ENCODE measurements around the gene PKHD1. TPM values are rescaled to one million over a fixed set of nuclear protein-coding genes. Genes with fewer than 3 reads are reported as not detected.

The PKHD1 gene
- total and polyA plus RNA-seq, 2 of the 8 experiments (the other 6 are each of a cell fraction or from before 2014, with no cell fraction given) = 0.06 to 0.09 TPM

DNA sequence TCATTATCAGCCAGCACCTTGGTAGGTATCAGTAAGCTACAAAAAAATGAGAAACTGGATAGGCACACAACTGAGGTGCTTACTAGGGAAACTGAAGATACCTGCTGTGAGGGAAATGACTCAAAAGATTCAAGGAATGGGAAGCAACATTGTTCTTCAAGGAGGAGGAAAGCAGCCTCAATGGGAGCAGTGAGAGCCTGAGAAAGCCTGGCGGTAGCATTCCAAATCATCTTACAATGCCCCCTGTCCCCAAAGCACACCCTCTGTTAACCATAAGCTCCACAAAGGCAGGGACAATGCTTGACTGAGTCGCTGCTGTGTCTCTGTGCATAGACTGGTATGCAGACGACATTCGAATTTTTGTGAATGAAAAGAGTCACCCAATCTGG lies 10.6 kb downstream of the PKHD1 start:
- peaks cover 2 to 17% (median 14%) of the 10 kb centered on the region in 4 experiments; a peak in 5 of 7 replicates for H3K4me1 ChIP-seq (replicated peaks in 1 of 4; ENCODE audit: control insufficient read depth in 3 of 4, insufficient read depth in 4 of 4, low read length in 3 of 4)
- no peak overlapping the region for H3K4ac ChIP-seq (replicated peaks; ENCODE audit: insufficient read length, low read depth, low read length)
- peaks cover 6% of the 10 kb centered on the region; the same call in 1 of the 2 replicates for H3K23me2 ChIP-seq (ENCODE audit: low read depth, low read length)
- H3K56ac ChIP-seq (replicated peaks; ENCODE audit: insufficient read length, low read depth, low read length) = no peak overlapping the region
- H3K4me2 ChIP-seq (ENCODE audit: insufficient read depth in 1 of 2, low read depth in 2 of 2, low read length in 2 of 2) = peak overlapping the region; percentile 60 to 76
- no peak overlapping the region for H4K91ac ChIP-seq (replicated peaks; ENCODE audit: insufficient read length, low read length)
- no peak overlapping the region for H2BK20ac ChIP-seq (ENCODE audit: low read length)
- H4K8ac ChIP-seq (ENCODE audit: extremely low read depth, insufficient read depth, low read length) = no peak overlapping the region
- peak overlapping the region; percentile 0 for H2BK120ac ChIP-seq (replicated peaks; ENCODE audit: low read depth, low read length)
- H3K4me3 ChIP-seq (ENCODE audit: extremely low read depth in 1 of 4, insufficient read depth in 2 of 4, low read depth in 3 of 4, low read length in 4 of 4) = peak overlapping the region in 2 of 4 experiments; percentile 27 to 32; a peak in 5 of 8 replicates
- CTCF ChIA-PET (ENCODE audit: partially characterized antibody) = interaction anchor here (1.3 to 4.0 kb wide), 2 partner anchors 13 to 29 kb away, joined by 4 to 17 read pairs; no protein-coding TSS in a partner anchor
- H4K5ac ChIP-seq (ENCODE audit: insufficient read length, low read depth, low read length) = peak overlapping the region; percentile 16
- FAIRE-seq (peak; percentile 91), DNase-seq (ENCODE audit: low read depth in 1 of 2, low spot score in 2 of 2) (peak in 1 of 2 experiments; percentile 57)
- H3K27ac ChIP-seq (ENCODE audit: low read depth, low read length) = 0 out of 2 replicates have a peak overlapping the region, but pooled peaks have one; percentile 34
- H2BK5ac ChIP-seq (ENCODE audit: low read depth, low read length) = peak overlapping the region; percentile 86; the same call in 1 of the 2 replicates
- no peaks in the 10 kb centered on the region for H3K79me2 ChIP-seq (ENCODE audit: control insufficient read depth in 1 of 2, insufficient read depth in 2 of 2, low read length in 2 of 2)
- no peaks in the 10 kb centered on the region for H3K79me1 ChIP-seq (ENCODE audit: low read depth, low read length)
- no peak overlapping the region for H2AFZ ChIP-seq (ENCODE audit: low read length)
- 5% methylated on average over 4 of the region's 4 CpGs; no CpG with 5 or more reads in 1 of the 2 experiments for WGBS, 2 experiments (ENCODE audit: extremely low coverage in 1 of 2, insufficient coverage in 1 of 2, insufficient read length in 1 of 2, insufficient replicate concordance in 2 of 2, low coverage in 1 of 2, low lambda C conversion rate in 2 of 2, missing lambda C conversion rate in 1 of 2)
- POLR2A ChIA-PET (ENCODE audit: partially characterized antibody) = interaction anchor here (1.4 kb wide), 1 partner anchor 80 kb away, joined by 4 read pairs; no protein-coding TSS in a partner anchor
- no peaks in the 10 kb centered on the region for H3K36me3 ChIP-seq (ENCODE audit: control insufficient read depth in 2 of 4, insufficient read depth in 4 of 4, low read length in 3 of 4)
- no peak overlapping the region for H3K14ac ChIP-seq (ENCODE audit: insufficient read length)
- no peak overlapping the region for H2BK15ac ChIP-seq (ENCODE audit: low read length)
- H2BK12ac ChIP-seq (ENCODE audit: low read depth, low read length) = peak overlapping the region; percentile 73; the same call in 1 of the 2 replicates
- H3K27me3 ChIP-seq (replicated peaks in 1 of 4; ENCODE audit: control insufficient read depth in 3 of 4, extremely low read depth in 1 of 4, insufficient read depth in 3 of 4, low read length in 3 of 4) = no peaks in the 10 kb centered on the region; a peak in 2 of 7 replicates
- no peak overlapping the region; a peak in 2 of 7 replicates for H3K9ac ChIP-seq (replicated peaks in 1 of 4; ENCODE audit: extremely low read depth in 1 of 4, low read depth in 3 of 4, low read length in 3 of 4)
- H4K20me1 ChIP-seq (replicated peaks in 1 of 2; ENCODE audit: control insufficient read depth in 1 of 2, insufficient read depth in 2 of 2, low read length in 2 of 2) = no peaks in the 10 kb centered on the region
- H3K9me3 ChIP-seq (ENCODE audit: insufficient read depth in 2 of 2, low read depth in 1 of 2, low read length in 1 of 2) = no peaks in the 10 kb centered on the region
- H3K23ac ChIP-seq (ENCODE audit: insufficient read length) = no peak overlapping the region
- peak overlapping the region; percentile 68; the same call in 1 of the 2 replicates for H3K18ac ChIP-seq (ENCODE audit: extremely low read depth, low read length)
- peak overlapping the region; percentile 34; the same call in 1 of the 2 replicates for H2AK5ac ChIP-seq (ENCODE audit: low read depth, low read length)

Measured in H1 (cell line).